Anterior cingulate cortex (tissue), 58 donors: ENCODE data around the gene FOXA2.
"Not testable (repeated sequence)": the region's sequence is repeated elsewhere in the genome, so short reads cannot be mapped to it uniquely, and the experiment has no call there.

Experiments
- DNase-seq, 58 donors: peaks; one replicate each; lab custom pipeline; 2025; lab: John Stamatoyannopoulos, UW

Gene FOXA2

GRCh38 chr20:22572023-22572422 lies 12.3 kb downstream of the FOXA2 start:
- no peak for DNase-seq

- no peak for DNase-seq
These were observed 15.0 kb downstream of the FOXA2 start for GRCh38 chr20:22569353-22569752.

DNA sequence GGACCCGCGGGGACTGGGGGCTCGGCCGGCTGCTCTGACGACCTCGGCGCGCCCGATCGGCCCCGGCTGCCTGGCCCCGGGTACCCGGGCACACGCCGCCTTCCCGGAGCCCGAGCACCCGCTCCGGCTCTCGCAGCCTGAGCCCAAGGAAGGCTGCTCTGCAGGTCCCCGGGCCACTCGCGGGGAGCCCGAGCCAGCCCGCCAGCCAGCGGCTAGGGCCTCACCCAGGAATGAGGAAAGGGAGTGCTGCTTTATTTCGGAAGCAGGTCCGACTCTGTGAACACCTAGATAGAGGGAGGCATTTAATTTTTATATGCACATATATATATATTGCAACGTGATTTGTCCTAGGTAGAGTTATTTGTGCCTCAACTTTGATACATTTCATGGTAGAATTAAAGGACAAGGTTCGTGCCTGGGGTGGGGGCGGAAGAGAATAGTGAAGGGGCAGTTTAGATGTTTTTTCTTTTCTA lies 15.5 kb downstream of the FOXA2 start:
- DNase-seq = no peak

GRCh38 chr20:22567944-22568871 lies 16.2 kb downstream of the FOXA2 start:
- no peak for DNase-seq

DNA sequence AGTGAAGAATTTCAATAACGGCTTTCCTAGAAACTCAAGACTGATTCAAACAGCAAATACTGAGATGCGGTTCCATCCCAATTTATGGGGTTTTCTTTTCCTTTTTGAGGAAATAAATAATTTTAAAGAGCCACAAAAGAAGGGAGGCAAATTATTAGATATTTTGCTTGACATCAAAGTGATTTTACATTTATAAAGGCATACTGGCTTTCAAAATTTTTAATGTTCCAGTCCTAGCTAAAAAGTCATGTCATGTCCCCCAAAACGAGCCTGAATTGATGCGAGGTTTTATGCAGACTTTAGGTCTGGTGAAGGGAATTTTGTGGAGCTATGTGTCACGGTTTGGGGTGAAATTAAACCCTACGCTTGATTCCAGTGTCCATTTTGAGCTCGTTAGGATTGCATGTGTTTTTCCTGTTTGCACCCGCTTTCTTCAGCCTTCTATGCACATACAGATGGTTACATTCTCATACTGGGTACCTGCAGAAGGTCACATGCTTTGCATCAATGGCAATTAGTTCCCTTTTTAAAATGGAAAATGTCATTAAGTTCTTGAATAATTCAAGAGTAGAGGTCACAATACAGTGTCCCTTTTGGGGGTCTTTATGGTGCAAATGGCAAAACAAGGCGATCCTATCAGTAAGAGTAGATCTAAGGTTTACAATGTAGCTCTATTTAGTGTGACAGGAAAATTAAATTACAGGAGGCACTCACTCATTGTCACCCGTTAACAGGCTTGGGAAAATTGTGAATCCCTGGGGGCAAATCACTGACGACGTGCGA lies 17.3 kb downstream of the FOXA2 start:
- no peak for DNase-seq

DNA sequence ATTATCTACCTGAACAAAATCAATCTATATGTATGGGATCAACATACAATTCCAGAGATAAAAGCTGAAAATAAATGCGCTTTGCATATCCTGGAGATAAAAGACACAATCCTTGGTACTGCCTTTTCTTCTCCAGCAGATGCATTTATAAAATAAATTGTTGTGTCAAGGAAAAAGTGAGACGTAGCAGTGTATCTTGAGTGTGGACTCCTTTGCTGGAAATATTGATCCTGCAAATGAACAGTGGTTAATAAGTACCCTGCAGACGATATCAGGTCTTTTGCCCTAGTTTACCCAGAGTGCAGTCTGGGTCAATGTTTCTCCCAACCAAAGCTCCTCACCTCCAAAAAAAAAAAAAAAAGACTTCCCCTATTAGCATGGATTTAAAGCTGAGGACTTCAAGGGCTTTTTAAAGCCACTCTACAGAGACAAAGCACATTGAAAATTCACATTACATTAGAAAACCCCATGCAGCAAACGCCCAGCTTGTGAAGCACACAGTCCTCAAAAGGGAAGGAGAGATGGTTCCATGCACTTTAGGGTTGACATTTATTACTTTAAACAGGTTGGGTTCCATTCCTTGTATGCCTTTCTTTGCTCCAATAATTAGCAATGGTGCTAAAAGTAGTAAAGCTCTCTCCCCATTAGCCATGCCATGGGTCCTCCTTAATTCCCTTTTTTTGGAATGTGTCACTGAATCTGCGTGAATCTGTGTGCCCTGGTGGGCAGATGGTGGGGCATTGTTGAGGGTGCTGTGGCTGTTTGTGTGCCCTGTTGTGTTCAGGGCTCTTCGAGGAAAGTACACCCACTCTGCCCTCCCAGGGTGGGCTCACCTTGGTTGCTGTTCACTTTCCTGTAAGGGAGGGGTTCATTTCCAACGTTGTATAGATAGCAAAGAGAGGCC lies 21.1 kb downstream of the FOXA2 start:
- DNase-seq = no peak

GRCh38 chr20:22562620-22563019 lies 21.8 kb downstream of the FOXA2 start:
- no peak for DNase-seq

GRCh38 chr20:22561965-22562577 lies 22.3 kb downstream of the FOXA2 start:
- DNase-seq = no peak

GRCh38 chr20:22560817-22561216 lies 23.6 kb downstream of the FOXA2 start:
- DNase-seq = no peak

DNA sequence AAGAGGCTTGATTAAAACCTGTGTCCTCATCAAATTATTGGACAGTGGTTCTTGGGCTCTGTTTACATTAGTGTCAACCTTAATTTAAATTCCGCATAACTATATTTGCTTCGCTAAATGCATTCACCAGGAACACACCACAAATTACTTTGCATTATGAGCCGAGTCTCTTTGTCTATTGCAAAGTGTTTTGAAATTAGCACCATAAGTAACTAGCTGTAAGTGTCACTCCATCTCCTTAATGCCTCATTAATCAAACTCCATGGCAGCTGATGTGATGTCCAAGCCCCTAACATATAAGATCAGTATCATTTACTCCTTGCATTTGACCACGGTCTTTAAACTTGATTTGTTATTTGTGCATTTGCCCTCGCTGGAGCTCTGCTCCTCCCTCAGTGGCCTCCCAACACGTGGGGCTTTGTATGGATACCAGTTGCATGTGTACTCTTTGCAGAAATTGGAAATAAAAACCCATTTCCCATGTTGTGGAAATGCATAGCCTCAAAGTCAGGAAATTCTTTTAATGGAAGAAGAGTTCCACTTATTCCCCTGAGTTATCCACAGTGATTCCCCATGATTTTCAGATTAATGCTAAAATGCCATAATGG lies 24.6 kb downstream of the FOXA2 start:
- no peak for DNase-seq

DNA sequence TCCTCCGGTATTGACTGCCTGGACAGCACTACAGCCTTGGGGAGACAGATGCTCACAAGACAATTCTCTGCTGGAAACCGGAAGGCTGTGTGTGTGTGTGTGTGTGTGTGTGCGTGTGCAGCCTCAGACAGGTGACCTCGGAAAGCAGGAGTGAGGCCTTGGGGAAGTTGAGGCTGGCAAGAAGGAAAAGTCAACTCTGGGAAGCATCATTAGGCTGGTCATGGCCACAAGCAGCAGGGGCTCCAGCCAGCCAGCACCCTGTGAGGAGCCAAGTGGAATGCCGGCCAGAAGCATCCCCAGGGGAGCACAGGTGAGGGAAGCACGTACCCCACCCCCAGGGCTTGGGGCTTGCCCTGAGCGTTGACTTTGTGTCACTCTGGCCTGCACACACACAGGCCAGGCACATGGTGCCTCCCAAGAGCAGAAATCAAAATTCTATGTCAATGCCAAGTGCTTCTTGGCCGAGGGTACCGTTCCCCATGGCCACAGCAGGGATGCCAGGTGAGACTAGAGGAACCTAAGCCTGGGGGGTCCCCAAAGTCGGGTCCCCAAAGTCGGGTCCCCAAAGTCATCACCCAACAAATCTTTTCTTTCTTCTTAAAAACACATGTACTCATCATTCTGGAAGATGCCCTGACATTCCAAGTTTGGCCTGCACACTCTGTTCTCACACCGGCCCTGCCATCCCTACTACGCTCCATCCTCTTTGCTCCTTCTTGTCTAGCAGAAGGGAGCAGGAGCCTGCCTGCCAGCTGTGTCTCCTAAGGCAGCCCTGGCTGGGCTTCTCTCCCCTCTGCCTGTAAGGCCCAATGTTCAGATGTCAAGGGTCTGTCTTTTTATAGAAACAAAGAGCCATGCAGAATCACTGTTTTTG lies 26.7 kb downstream of the FOXA2 start:
- no peak for DNase-seq

DNA sequence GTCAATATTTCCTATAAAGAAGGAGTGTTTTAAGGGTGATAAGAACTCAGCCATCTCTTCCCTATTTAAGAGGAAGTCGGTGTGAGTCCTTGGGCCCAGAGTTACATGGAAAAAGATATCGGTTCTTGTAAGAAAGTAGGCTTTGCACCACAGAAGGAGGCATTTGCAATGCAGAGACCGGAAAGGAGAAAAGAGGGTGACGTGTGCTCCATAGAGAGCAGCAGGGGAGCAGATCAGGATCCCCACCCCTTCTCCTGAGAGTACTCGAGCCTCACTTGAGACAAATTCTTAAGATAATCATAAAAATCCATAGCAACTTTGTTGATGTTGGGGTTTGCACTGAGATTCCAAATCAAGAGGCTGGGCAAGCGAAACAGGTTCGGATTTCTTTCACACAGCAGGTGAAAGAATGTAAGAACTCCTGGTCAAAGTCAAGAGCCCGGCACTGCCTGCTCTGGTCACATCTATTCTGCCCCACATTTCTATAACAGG lies 27.8 kb downstream of the FOXA2 start:
- DNase-seq = no peak

GRCh38 chr20:22555791-22556564 lies 28.4 kb downstream of the FOXA2 start:
- DNase-seq = no peak

DNA sequence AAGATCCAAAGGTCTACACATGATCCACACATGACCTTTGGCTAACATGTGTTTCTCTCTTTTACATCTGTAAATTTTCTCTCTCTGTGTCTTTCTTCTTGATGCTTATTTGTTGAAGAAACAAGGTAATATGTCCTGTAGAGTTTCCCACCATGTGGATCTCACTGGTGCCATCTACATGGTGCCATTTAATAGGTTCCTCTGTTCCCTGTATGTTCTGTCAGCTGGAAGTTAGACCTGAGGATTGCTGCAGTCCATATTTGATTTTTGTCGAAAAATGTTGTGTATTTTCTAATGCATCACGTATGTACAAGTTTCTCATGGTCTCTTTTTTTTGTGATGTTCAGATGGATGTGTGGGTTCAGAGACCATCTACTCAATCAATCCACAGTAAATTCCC lies 30.0 kb downstream of the FOXA2 start:
- DNase-seq = no peak

GRCh38 chr20:22550514-22550913 lies 33.9 kb downstream of the FOXA2 start:
- DNase-seq = not testable (repeated sequence)

- DNase-seq = no peak
These were observed 36.3 kb downstream of the FOXA2 start for GRCh38 chr20:22548040-22548439.

DNA sequence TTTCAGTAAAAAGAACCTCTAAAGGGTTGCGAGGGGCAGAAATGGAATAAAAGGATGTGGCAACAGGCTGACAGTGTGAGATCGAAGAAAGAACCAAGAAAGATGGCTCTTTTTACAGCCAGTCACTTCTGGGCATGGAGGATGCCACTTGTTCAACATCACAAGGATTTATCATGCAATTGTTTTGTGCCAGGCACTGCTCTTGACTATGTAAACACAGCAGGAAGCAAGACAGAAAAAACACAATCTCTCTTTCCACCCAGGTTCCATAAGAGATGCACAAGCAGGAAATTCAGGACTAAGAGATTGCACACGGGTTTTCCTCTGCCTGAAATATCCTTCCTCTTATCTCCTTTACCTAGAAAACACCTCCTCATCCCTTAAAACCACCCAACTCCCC lies 38.0 kb downstream of the FOXA2 start:
- no peak for DNase-seq

- no peak for DNase-seq
These were observed 39.3 kb downstream of the FOXA2 start for GRCh38 chr20:22545045-22545444.
